GM13976 (cell line): ENCODE results near the gene DYNLL2.
"Not testable (repeated sequence)": the region's sequence is repeated elsewhere in the genome, so short reads cannot be mapped to it uniquely, and the experiment has no call there.

ENCODE experiments used
- DNase-seq: peaks from one replicate; pipeline ENCODE4 v3.0.0; 2012; ENCODE audit warnings: low spot score
- CTCF ChIP-seq: IDR thresholded peaks from 2 replicates; pipeline ENCODE4 v1.5.1; 2012; ENCODE audit warnings: borderline replicate concordance, mild to moderate bottlenecking; ENCODE audit not compliant: insufficient read depth; ENCODE audit errors: extremely low read depth, missing control alignments, control extremely low read depth
- in situ Hi-C: fragments of 300-500 bp; cut with MboI; formaldehyde crosslinking; loops from one replicate; pipeline ENCODE4 v1.12.0; 2022; ENCODE audit warnings: low sequenced_read_pairs, mixed read lengths, inconsistent platforms; ENCODE audit not compliant: unreplicated experiment

Gene DYNLL2

GRCh38 chr17:58097384-58098088 is 14.3 kb downstream of the DYNLL2 start:
- no peak for TF ChIP-seq CTCF
- in situ Hi-C loops = no loop called here
- no peak for DNase-seq

GRCh38 chr17:58100506-58100905 is 17.3 kb downstream of the DYNLL2 start:
- no peak for TF ChIP-seq CTCF
- in situ Hi-C loops = no loop called here

GRCh38 chr17:58101898-58102297 is 18.7 kb downstream of the DYNLL2 start:
- DNase-seq, in situ Hi-C loops: not testable (repeated sequence)

More at GRCh38 chr17:58100506-58100905, 17.3 kb downstream of the DYNLL2 start:
- no peak for DNase-seq

GRCh38 chr17:58105093-58105492 is 21.9 kb downstream of the DYNLL2 start:
- in situ Hi-C loops = no loop called here
- TF ChIP-seq CTCF = no peak
- DNase-seq = no peak

- in situ Hi-C loops = no loop called here
- TF ChIP-seq CTCF = no peak
- no peak for DNase-seq
Observed at GRCh38 chr17:58107306-58107705, 24.1 kb downstream of the DYNLL2 start.

- in situ Hi-C loops = no loop called here
- DNase-seq = no peak
- TF ChIP-seq CTCF = no peak
Observed at GRCh38 chr17:58109197-58109596, 26.0 kb downstream of the DYNLL2 start.

GRCh38 chr17:58110012-58110411 is 26.8 kb downstream of the DYNLL2 start:
- in situ Hi-C loops = loop anchor here (10.0 kb wide), 2 partner anchors 115 to 255 kb away; partner anchors contain the start of gene MRPS23
- no peak for DNase-seq
- TF ChIP-seq CTCF = no peak
